Liver (tissue), 9 donors: ENCODE results near the gene MTSS2. TPM values are rescaled to one million over a fixed set of nuclear protein-coding genes. Genes with fewer than 3 reads are reported as not detected.

ENCODE experiments used
- DNase-seq: peaks from one replicate; pipeline ENCODE4 v3.0.0-alpha.2; 2017; ENCODE audit warnings: low spot score
- H3K27ac ChIP-seq, 2 donors: one replicate each; pipeline ENCODE4 v1.7.0; 2013; ENCODE audit warnings: inconsistent platforms in 2 of 2, low read length in 2 of 2, control low read depth in 1 of 2, low read depth in 1 of 2, mild to moderate bottlenecking in 1 of 2
- H3K27me3 ChIP-seq, 4 donors: one replicate each; pipeline versions ENCODE4 v1.6.1 to v1.7.0; 2013; ENCODE audit warnings: low read length in 3 of 4, inconsistent platforms in 1 of 4, mild to moderate bottlenecking in 1 of 4, moderate library complexity in 1 of 4; ENCODE audit not compliant: control insufficient read depth in 4 of 4, insufficient read depth in 4 of 4
- H3K36me3 ChIP-seq, 4 donors: one replicate each; pipeline versions ENCODE4 v1.6.1 to v1.7.0; 2013; ENCODE audit warnings: low read length in 3 of 4, mild to moderate bottlenecking in 3 of 4, low read depth in 1 of 4, moderate library complexity in 1 of 4; ENCODE audit not compliant: control insufficient read depth in 4 of 4, insufficient read depth in 3 of 4
- H3K4me1 ChIP-seq, 4 donors: one replicate each; pipeline versions ENCODE4 v1.6.1 to v1.7.0; 2013; ENCODE audit warnings: low read length in 3 of 4, mild to moderate bottlenecking in 3 of 4, moderate library complexity in 1 of 4; ENCODE audit not compliant: control insufficient read depth in 4 of 4, insufficient read depth in 4 of 4
- H3K4me3 ChIP-seq, 3 donors: one replicate each; pipeline versions ENCODE4 v1.6.1 to v1.7.0; 2013; ENCODE audit warnings: low read length in 3 of 3, control low read depth in 1 of 3, low read depth in 1 of 3, mild to moderate bottlenecking in 1 of 3
- H3K9ac ChIP-seq, 2 donors: one replicate each; pipeline ENCODE4 v1.7.0; 2013; ENCODE audit warnings: low read length in 2 of 2, mild to moderate bottlenecking in 2 of 2, moderate library complexity in 2 of 2, control low read depth in 1 of 2, low read depth in 1 of 2
- H3K9me3 ChIP-seq, 4 donors: one replicate each; pipeline versions ENCODE4 v1.6.1 to v1.7.0; 2013; ENCODE audit warnings: low read length in 3 of 4; ENCODE audit not compliant: control insufficient read depth in 4 of 4
- CTCF ChIP-seq: fragments of 150-350 bp; IDR thresholded peaks from 2 replicates; pipeline ENCODE4 v1.5.1; 2017; ENCODE audit warnings: improper control_type of control experiment, low read depth, low read length; ENCODE audit not compliant: missing input control
- EGR1 ChIP-seq, 2 donors: IDR thresholded peaks; 2 replicates each; pipeline ENCODE4 v1.6.1; 2016 to 2018; ENCODE audit warnings: antibody characterized with exemption in 2 of 2, low read depth in 2 of 2
- FOXA1 ChIP-seq: IDR thresholded peaks from 2 replicates; pipeline ENCODE4 v1.6.1; 2016; ENCODE audit warnings: antibody characterized with exemption
- FOXA2 ChIP-seq: IDR thresholded peaks from 2 replicates; pipeline ENCODE4 v1.6.1; 2016; ENCODE audit warnings: antibody characterized with exemption
- HNF4A ChIP-seq, 2 donors: conservative IDR thresholded peaks; 2 replicates each; pipeline ENCODE4 v1.6.1; 2016; ENCODE audit warnings: antibody characterized with exemption in 2 of 2, mild to moderate bottlenecking in 2 of 2
- HNF4G ChIP-seq: IDR thresholded peaks from 2 replicates; pipeline ENCODE4 v1.6.1; 2016; ENCODE audit warnings: antibody characterized with exemption
- MAX ChIP-seq: IDR thresholded peaks from 2 replicates; pipeline ENCODE4 v1.6.1; 2016; ENCODE audit warnings: antibody characterized with exemption
- RAD21 ChIP-seq, 2 donors: IDR thresholded peaks; 2 replicates each; pipeline ENCODE4 v1.6.1; 2016; ENCODE audit warnings: antibody characterized with exemption in 2 of 2, mild to moderate bottlenecking in 2 of 2
- RXRA ChIP-seq, 2 donors: IDR thresholded peaks; 2 replicates each; pipeline ENCODE4 v1.6.1; 2017 to 2018; ENCODE audit warnings: antibody characterized with exemption in 2 of 2, mild to moderate bottlenecking in 1 of 2
- YY1 ChIP-seq: IDR thresholded peaks from 2 replicates; pipeline ENCODE4 v1.6.1; 2016; ENCODE audit warnings: antibody characterized with exemption, mild to moderate bottlenecking
- ZBTB33 ChIP-seq: IDR thresholded peaks from 2 replicates; pipeline ENCODE4 v1.6.1; 2016; ENCODE audit warnings: antibody characterized with exemption
- WGBS: extraction: QIAGEN DNeasy Blood & Tissue Kit; methylation state at CpG from one replicate; pipeline ENCODE4 v1.1.7; 2013; 5-methylcytosine and 5-hydroxymethylcytosine counted together
- polyA plus RNA-seq, 2 donors: library from polyadenylated mRNA; stranded (reverse) in 1 of 2; unstranded in 1 of 2; fragments of 200-250 nt in 1 of 2; fragments of >200 nt in 1 of 2; fragmentation: Nextera tagmentation in 1 of 2; extraction: Ambion mirVana in 1 of 2; gene quantifications; one replicate each; pipeline versions ENCODE4 v1.2.1 to v1.2.3, GENCODE V29; 2013 to 2015
- total RNA-seq, 2 donors: library from RNA; depleted of rRNA; stranded (reverse); fragments of >200 nt; gene quantifications; one replicate each; pipeline ENCODE4 v1.2.3, GENCODE V29; 2014
- donor health status: healthy.
- donor health status: healthy.
- donor health status: healthy.
- donor health status: healthy.
- donor health status: healthy.

The MTSS2 gene
- total and polyA plus RNA-seq, 4 donors: 3.8 to 95.7 (median 35.9) TPM

- Histone ChIP-seq H3K9me3 (no peaks in the 10 kb centered on the region), H3K4me1 (peaks cover 11 to 40% (median 27%) of the 10 kb centered on the region in 4 donors), H3K27ac (peak overlapping the region; percentile 66 to 70), H3K9ac (peak overlapping the region in 1 of 2 donors; percentile 28), H3K4me3 (no peak overlapping the region), H3K36me3 (peaks cover 0 to 2% (median 0%) of the 10 kb centered on the region in 4 donors), H3K27me3 (no peaks in the 10 kb centered on the region)
- 69% methylated on average over 8 of the region's 8 CpGs for WGBS
- DNase-seq: no peak
- TF ChIP-seq CTCF: no peak
- TF ChIP-seq HNF4G: no peak
- TF ChIP-seq FOXA1: no peak
- TF ChIP-seq RXRA (IDR thresholded peaks at IDR 0.05): peak; percentile 43 to 74
- peak; percentile 20 for TF ChIP-seq MAX
- TF ChIP-seq RAD21 (IDR thresholded peaks at IDR 0.05): no peak
- TF ChIP-seq EGR1 (IDR thresholded peaks at IDR 0.05; ENCODE audit: low read depth in 2 of 2): no peak
- no peak for TF ChIP-seq ZBTB33
- peak in 1 of 2 donors; percentile 33 for TF ChIP-seq HNF4A (conservative IDR thresholded peaks at IDR 0.05)
Measured at GRCh38 chr16:70702624-70703023, 16.8 kb upstream of the MTSS2 start.

GRCh38 chr16:70701998-70702397, 16.1 kb upstream of the MTSS2 start:
- peaks cover 11 to 40% (median 27%) of the 10 kb centered on the region in 4 donors for H3K4me1 ChIP-seq

More at GRCh38 chr16:70701998-70702397, 16.1 kb upstream of the MTSS2 start:
- 76% methylated on average over 8 of the region's 8 CpGs for WGBS
- Histone ChIP-seq H3K9ac (no peak overlapping the region), H3K27ac (peak overlapping the region in 1 of 2 donors; percentile 66), H3K27me3 (no peaks in the 10 kb centered on the region), H3K36me3 (peaks cover 0 to 2% (median 0%) of the 10 kb centered on the region in 4 donors), H3K9me3 (no peaks in the 10 kb centered on the region), H3K4me3 (no peak overlapping the region)
- no peak for DNase-seq
- TF ChIP-seq HNF4G (no peak), HNF4A (conservative IDR thresholded peaks at IDR 0.05) (peak; percentile 6 to 25), ZBTB33 (no peak), YY1 (no peak), FOXA2 (peak; percentile 19), RXRA (IDR thresholded peaks at IDR 0.05) (peak in 1 of 2 donors; percentile 45), MAX (peak; percentile 8)
